K562 (cell line): ENCODE results near the gene FAM241B. TPM values are rescaled to one million over a fixed set of nuclear protein-coding genes. Genes with fewer than 3 reads are reported as not detected.

Experiments used
- ATAC-seq: fragments of 200-7000 bp; cut with Tn5 transposase; 3 replicates; pipeline ENCODE4 v1.9.1; 2020; ENCODE audit warnings: moderate library complexity
- BruUV-seq: library from RNA; stranded (reverse); fragments of 400-500 nt; replicated peaks from 2 replicates; lab custom pipeline; 2021; lab: Mats Ljungman, UMichigan
- CTCF ChIA-PET: fragments of 300-600 bp; formaldehyde crosslinking; extraction: SDS; loops from one replicate; lab custom pipeline; 2021; ENCODE audit warnings: low intra/inter-chr PET ratio; lab: Yijun Ruan, JAX
- POLR2A ChIA-PET: fragments of 300-600, 350-650 bp; sonication (Branson Sonifier 250); formaldehyde crosslinking; extraction: SDS; loops from one replicate; lab custom pipeline; 2021; ENCODE audit warnings: antibody characterized with exemption, inconsistent platforms; lab: Yijun Ruan, JAX
- DNase-seq, 4 experiments: peaks; one replicate each; pipeline versions ENCODE4 v3.0.0 to v3.0.0-alpha.2; 2011 to 2018; ENCODE audit warnings: low spot score in 3 of 4, mixed read lengths in 3 of 4; ENCODE audit errors: extremely low read depth in 1 of 4
- FAIRE-seq: peaks from 2 replicates; lab custom pipeline; 2011; peaks lifted over from hg19 to GRCh38; lab: Jason Lieb, UNC
- H2AFZ ChIP-seq: 2 replicates; pipeline ENCODE4 v1.6.0; 2011; ENCODE audit warnings: low read depth, low read length, control low read depth, inconsistent platforms
- H3K27ac ChIP-seq: fragments of 200-600 bp; 3 replicates; pipeline ENCODE4 v1.8.0; 2011; ENCODE audit warnings: low read depth, mild to moderate bottlenecking, control low read depth, inconsistent platforms, low read length, moderate library complexity, mixed read lengths; ENCODE audit errors: extremely low read depth
- H3K27me3 ChIP-seq, 2 experiments: fragments of 300-600 bp in 1 of 2; 2 replicates in 1 of 2; 3 replicates in 1 of 2; pipeline versions ENCODE4 v1.6.0 to v1.8.0; 2011; ENCODE audit warnings: inconsistent platforms in 2 of 2, low read length in 2 of 2, mild to moderate bottlenecking in 1 of 2, mixed read lengths in 1 of 2, moderate library complexity in 1 of 2; ENCODE audit not compliant: control insufficient read depth in 2 of 2, insufficient read depth in 2 of 2
- H3K36me3 ChIP-seq: fragments of 300-600 bp; 3 replicates; pipeline ENCODE4 v1.8.0; 2011; ENCODE audit warnings: mild to moderate bottlenecking, low read length, inconsistent platforms; ENCODE audit not compliant: control insufficient read depth, insufficient read depth
- H3K4me1 ChIP-seq, 2 experiments: fragments of 200-600 bp in 1 of 2; replicated peaks in 1 of 2; 2 replicates in 1 of 2; 3 replicates in 1 of 2; pipeline versions ENCODE4 v1.5.1 to v1.8.0; 2011; ENCODE audit warnings: inconsistent platforms in 2 of 2, low read length in 2 of 2, mild to moderate bottlenecking in 1 of 2, mixed read lengths in 1 of 2, moderate library complexity in 1 of 2; ENCODE audit not compliant: control insufficient read depth in 2 of 2, insufficient read depth in 2 of 2
- H3K4me2 ChIP-seq: 2 replicates; pipeline ENCODE4 v1.6.1; 2011; ENCODE audit warnings: low read length, control low read depth, inconsistent platforms, mixed read lengths; ENCODE audit not compliant: insufficient read depth
- H3K4me3 ChIP-seq: fragments of 200-600 bp; sonication (generic), shearing (Covaris generic); 2 replicates; pipeline ENCODE4 v1.5.1; 2016; ENCODE audit warnings: control low read depth, inconsistent platforms
- H3K79me2 ChIP-seq: fragments of 200-600 bp; 3 replicates; pipeline ENCODE4 v1.8.0; 2011; ENCODE audit warnings: low read length, inconsistent platforms; ENCODE audit not compliant: control insufficient read depth, insufficient read depth
- H3K9ac ChIP-seq, 2 experiments: 2 replicates each; pipeline versions ENCODE4 v1.6.0 to v1.6.1; 2011; ENCODE audit warnings: low read depth in 2 of 2, low read length in 2 of 2, control low read depth in 1 of 2, inconsistent platforms in 1 of 2, mild to moderate bottlenecking in 1 of 2, mixed read lengths in 1 of 2; ENCODE audit not compliant: insufficient read depth in 1 of 2
- H3K9me1 ChIP-seq: one replicate; pipeline ENCODE4 v1.6.0; 2011; ENCODE audit warnings: inconsistent platforms, mild to moderate bottlenecking, low read length, moderate library complexity; ENCODE audit not compliant: control insufficient read depth, insufficient read depth
- H3K9me3 ChIP-seq: replicated peaks from 2 replicates; pipeline ENCODE4 v1.5.1; 2011; ENCODE audit warnings: low read depth, low read length, inconsistent platforms; ENCODE audit not compliant: control insufficient read depth, insufficient read depth
- H4K20me1 ChIP-seq: replicated peaks from 2 replicates; pipeline ENCODE4 v1.6.1; 2011; ENCODE audit warnings: low read length, inconsistent platforms, mixed read lengths; ENCODE audit not compliant: control insufficient read depth, insufficient read depth
- ESRRB ChIP-seq: fragments of 250-450 bp; sonication (Bioruptor Pico); IDR thresholded peaks from 2 replicates; pipeline ENCODE4 v1.5.0; 2020; ENCODE audit warnings: mild to moderate bottlenecking, moderate library complexity, borderline replicate concordance
- FOSL1 ChIP-seq: fragments of 200-800 bp; sonication (Bioruptor generic); conservative IDR thresholded peaks from 2 replicates; pipeline ENCODE4 v1.6.1; 2016; ENCODE audit warnings: missing genetic modification characterization, missing compliant biosample characterization
- GABPA ChIP-seq: fragments of 200-800 bp; sonication (Bioruptor generic); conservative IDR thresholded peaks from 2 replicates; pipeline ENCODE4 v1.6.1; 2016; ENCODE audit warnings: low read depth, missing genetic modification characterization, missing compliant biosample characterization
- NONO ChIP-seq, 2 experiments: fragments of 200-400 bp in 1 of 2; fragments of 450-650 bp in 1 of 2; formaldehyde crosslinking in 1 of 2; IDR thresholded peaks; 2 replicates each; pipeline ENCODE4 v1.6.1; 2017; ENCODE audit warnings: low read depth in 2 of 2, mild to moderate bottlenecking in 2 of 2, moderate library complexity in 2 of 2, low read length in 1 of 2
- NR3C1 ChIP-seq: sonication (generic); formaldehyde crosslinking; IDR thresholded peaks from 2 replicates; pipeline ENCODE4 v1.8.1; 2022; ENCODE audit warnings: missing genetic modification reagents
- ZNF77 ChIP-seq: fragments of 250-450 bp; sonication (Bioruptor Pico); IDR thresholded peaks from 2 replicates; pipeline ENCODE4 v1.5.0; 2020
- WGBS: fragments of 100-300 bp; shearing (Covaris generic); methylation state at CpG from one replicate; pipeline ENCODE4 v1.1.6; 2016; ENCODE audit warnings: low coverage, mixed read lengths; ENCODE audit not compliant: insufficient coverage; ENCODE audit errors: missing lambda C conversion rate; 5-methylcytosine and 5-hydroxymethylcytosine counted together
- in situ Hi-C: fragments of 300-500 bp; cut with MboI; formaldehyde crosslinking; loops from 4 replicates; pipeline ENCODE4 v1.15.0; 2018; ENCODE audit warnings: inconsistent platforms, mixed read lengths
- intact Hi-C: fragments of 100-400 bp; cut with micrococcal nuclease; formaldehyde crosslinking; loops from 2 replicates; pipeline ENCODE4 v1.14.2; 2022
- polyA plus RNA-seq, 8 experiments: library from polyadenylated mRNA; depleted of rRNA in 4 of 8; stranded (reverse) in 5 of 8; unstranded in 3 of 8; fragments of >200 nt; fragmentation: Nextera tagmentation in 2 of 8; fragmentation: Illumina TruSeq in 1 of 8; extraction: Ambion mirVana in 2 of 8; extraction: Trizol in 1 of 8; gene quantifications; 2 replicates each; pipeline versions ENCODE4 v1.2.1 to v1.2.3, GENCODE V29; 2011 to 2014; ENCODE audit warnings: inconsistent platforms in 1 of 8, missing spikeins in 1 of 8
- total RNA-seq, 7 experiments: library from RNA; depleted of rRNA in 6 of 7; stranded (reverse); fragments of >200 nt in 6 of 7; fragmentation: Illumina TruSeq in 2 of 7; extraction: Trizol in 2 of 7; gene quantifications; 2 replicates each; pipeline versions ENCODE4 v1.2.1 to v1.2.3, GENCODE V29; 2011 to 2021; ENCODE audit warnings: low replicate concordance in 1 of 7

Gene FAM241B
- total and polyA plus RNA-seq, 9 of the 15 experiments (the other 6 are each of a cell fraction or from before 2014, with no cell fraction given): 1.9 to 11.1 (median 3.0) TPM

GRCh38 chr10:69676301-69676700 lies 46.3 kb downstream of the FAM241B start:
- Histone ChIP-seq H2AFZ (no peak overlapping the region), H3K36me3 (no peaks in the 10 kb centered on the region; the same call in 2 of the 3 replicates), H3K79me2 (no peaks in the 10 kb centered on the region), H3K27me3 (peaks cover 22 to 45% of the 10 kb centered on the region in 2 experiments), H3K4me2 (no peak overlapping the region), H3K4me1 (no peaks in the 10 kb centered on the region), H3K27ac (no peak overlapping the region), H3K9ac (no peak overlapping the region), H4K20me1 (0 out of 2 replicates have a peak, but pooled peaks cover 5% of the 10 kb centered on the region), H3K4me3 (no peak overlapping the region), H3K9me1 (no peaks in the 10 kb centered on the region), H3K9me3 (no peaks in the 10 kb centered on the region)
- ChIA-PET POLR2A (no interaction called here), CTCF (no interaction called here)
- intact Hi-C loops (no loop called here), in situ Hi-C loops (no loop called here)
- ATAC-seq (no peak), FAIRE-seq (no peak), DNase-seq (no peak)
- TF ChIP-seq ESRRB (no peak), NR3C1 (no peak), NONO (IDR thresholded peaks at IDR 0.05; ENCODE audit: low read depth in 2 of 2, low read length in 1 of 2) (no peak), ZNF77 (no peak), GABPA (tag) (no peak), FOSL1 (tag) (no peak)
- BruUV-seq: no TSS peak
- 0% methylated on average over 4 of the region's 4 CpGs for WGBS
